GM18870 (cell line): ENCODE measurements around the gene RUFY1.
"Not testable (repeated sequence)": the region's sequence is repeated elsewhere in the genome, so short reads cannot be mapped to it uniquely, and the experiment has no call there.

Experiments used
- ATAC-seq: cut with Tn5 transposase; IDR thresholded peaks from one replicate; pipeline ENCODE4 v1.9.1; 2021; ENCODE audit warnings: moderate library complexity; ENCODE audit not compliant: unreplicated experiment

RUFY1 gene

DNA sequence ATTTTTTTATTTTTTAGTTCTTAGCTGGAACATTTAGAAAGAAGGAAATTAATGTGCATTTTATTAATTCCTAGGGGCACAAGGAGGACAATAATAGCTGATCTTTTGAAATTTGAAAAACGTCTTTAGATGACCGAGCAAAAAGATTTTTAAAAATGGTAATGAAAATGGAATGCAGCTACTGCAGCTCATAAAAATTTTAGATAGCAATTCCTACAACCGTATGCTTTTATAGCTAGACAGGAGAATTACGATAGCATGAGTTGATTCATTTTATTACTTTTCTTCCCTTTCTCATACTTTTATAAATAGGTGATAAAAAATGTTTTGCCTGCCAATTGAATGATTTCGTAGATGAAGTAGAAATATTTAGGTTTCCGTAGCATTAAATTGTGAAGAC is 13.7 kb upstream of the RUFY1 start:
- ATAC-seq: no peak

GRCh38 chr5:179542170-179542569 is 8.2 kb upstream of the RUFY1 start:
- no peak for ATAC-seq

GRCh38 chr5:179543275-179543674 is 7.1 kb upstream of the RUFY1 start:
- ATAC-seq: not testable (repeated sequence)

DNA sequence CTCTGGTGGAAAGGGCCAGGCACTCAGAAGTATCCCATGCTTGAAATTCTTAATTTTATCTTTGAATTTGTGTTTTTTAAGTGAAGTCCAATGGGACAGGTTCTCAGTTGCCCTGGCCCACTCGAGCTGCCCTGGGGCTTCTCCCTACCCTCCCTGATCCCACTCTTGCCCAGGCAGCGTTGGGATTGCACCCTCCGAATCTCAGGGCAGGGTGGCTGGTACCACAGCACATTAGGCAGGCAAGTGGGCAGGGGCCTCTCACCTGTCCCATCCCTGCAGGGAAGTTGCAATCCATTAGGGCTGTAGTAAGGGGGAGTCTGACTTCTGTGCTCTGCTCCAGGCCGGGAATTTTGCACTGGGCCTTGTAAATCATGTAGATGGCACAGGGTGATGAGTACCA is 2.7 kb downstream of the RUFY1 start:
- ATAC-seq: no peak

- no peak for ATAC-seq
Observed at GRCh38 chr5:179553875-179554274, 3.5 kb downstream of the RUFY1 start.

DNA sequence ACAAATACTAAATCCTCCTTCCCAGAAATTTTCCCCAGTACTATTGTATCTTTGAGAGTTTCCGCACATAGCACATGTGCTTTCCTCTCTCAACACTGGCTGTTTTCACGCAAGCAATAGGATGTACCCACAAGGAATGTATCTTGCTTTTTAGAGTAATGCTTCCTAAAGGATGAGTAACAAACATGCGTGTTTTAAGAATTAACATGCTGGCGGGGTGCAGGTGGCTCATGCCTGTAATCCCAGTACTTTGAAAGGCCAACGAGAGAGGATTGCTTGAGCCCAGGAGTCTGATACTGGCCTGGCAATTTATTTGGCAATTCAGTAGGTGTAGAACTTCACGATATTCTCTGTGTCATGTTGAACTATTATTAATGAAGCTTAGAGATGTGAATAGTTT is 4.6 kb downstream of the RUFY1 start:
- no peak for ATAC-seq

DNA sequence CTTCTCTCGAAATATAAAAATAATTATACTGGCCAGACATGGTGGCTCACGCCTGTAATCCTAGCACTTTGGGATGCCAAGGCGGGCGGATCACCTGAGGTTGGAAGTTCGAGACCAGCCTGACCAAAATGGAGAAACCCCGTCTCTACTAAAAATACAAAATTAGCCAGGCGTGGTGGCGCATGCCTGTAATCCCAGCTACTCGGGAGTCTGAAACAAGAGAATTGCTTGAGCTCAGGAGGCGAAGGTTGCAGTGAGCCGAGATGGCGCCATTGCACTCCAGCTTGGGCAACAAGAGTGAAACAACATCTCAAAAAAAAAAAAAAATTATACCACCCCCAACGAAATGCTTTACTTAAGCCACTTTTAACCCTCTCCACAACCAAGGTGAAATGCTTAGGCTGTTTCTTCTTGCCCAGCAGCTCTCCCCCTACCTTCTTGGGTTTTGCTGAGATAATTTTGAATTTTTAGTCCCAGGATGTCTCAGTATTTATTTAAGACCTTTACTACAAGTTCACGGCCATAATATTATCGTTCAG is 8.0 kb downstream of the RUFY1 start:
- not testable (repeated sequence) for ATAC-seq

GRCh38 chr5:179558932-179559283 is 8.6 kb downstream of the RUFY1 start:
- ATAC-seq: no peak

DNA sequence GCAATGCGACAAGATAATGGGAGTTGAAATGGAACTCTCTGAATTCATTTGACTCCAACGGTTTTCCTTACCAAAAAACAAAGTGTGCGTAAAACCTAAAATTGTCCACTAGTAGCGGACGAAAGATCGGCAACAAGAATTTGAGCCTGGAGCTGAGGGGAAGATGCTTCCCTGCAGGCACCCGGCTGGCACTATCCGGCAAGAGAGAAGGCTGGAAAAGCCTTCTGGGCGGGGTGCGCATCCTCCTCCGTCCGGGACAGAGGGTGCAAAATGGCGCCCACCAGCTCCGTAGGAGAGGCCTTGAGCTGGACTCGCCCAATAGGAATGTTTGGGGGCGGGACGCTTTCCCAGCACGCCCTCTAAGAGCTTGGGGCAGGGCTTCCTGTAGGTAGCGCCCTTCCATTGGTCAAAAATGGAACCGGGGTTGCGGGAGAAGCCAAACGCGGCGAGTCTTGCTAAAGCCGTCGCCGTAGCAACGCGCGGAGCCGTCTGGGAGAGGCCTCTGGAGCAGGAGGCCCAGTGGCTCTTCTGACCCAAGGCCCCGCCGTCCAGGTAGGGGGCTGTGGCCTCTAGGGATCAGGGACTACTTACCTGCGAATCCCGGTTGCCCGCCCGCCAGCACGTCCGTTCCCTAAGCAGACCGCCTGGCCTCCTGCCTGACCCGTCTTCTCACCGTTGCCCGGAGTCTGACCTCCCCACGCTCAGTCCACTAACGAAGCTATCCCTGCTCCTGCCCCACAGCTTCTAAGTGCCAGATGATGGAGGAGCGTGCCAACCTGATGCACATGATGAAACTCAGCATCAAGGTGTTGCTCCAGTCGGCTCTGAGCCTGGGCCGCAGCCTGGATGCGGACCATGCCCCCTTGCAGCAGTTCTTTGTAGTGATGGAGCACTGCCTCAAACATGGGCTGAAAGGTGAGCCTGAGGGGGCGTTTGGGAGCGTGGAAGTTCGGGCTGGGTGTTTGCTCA is 9.2 kb downstream of the RUFY1 start:
- peak; percentile 98 for ATAC-seq

- no peak for ATAC-seq
Observed at GRCh38 chr5:179564526-179564925, 14.2 kb downstream of the RUFY1 start.

DNA sequence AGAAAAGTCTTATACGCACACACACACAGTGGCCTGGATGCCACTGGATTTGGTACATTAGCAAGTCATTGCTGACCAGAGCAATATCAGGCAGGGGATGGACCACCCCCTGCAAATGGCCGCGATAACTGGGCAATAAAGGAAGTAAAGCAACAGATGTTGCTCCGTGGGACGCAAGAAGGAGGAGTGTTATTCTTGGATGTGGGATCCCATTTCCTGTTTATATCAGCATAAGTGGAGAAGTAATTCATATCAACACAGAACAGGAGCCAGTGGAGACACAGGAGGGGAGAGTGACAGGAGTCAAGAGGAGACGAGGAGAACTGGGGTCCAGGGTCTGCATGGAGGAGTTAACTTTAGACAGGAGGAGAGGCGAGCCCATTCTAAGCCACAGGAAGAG is 18.4 kb downstream of the RUFY1 start:
- ATAC-seq: no peak

DNA sequence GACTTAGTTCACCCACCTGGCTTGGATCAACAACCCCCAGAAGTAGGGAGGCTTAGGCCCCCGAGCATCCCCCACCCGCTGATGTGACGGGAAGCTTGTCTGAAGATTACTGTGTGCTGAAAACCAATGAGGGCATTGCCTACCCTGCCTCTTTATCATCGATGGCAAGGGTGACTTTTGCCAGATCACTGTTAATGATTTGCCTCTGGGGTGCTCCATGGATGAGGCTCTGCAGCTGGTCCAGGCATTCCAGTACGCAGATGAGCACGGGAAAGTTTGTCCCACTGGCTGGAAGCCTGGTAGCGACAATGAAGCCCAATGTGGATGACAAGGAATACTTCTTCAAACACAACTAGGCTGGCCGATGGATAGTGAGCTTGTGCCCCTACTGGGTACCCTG is 22.0 kb downstream of the RUFY1 start:
- no peak for ATAC-seq

- no peak for ATAC-seq
Observed at GRCh38 chr5:179577286-179577960, 27.1 kb downstream of the RUFY1 start.

DNA sequence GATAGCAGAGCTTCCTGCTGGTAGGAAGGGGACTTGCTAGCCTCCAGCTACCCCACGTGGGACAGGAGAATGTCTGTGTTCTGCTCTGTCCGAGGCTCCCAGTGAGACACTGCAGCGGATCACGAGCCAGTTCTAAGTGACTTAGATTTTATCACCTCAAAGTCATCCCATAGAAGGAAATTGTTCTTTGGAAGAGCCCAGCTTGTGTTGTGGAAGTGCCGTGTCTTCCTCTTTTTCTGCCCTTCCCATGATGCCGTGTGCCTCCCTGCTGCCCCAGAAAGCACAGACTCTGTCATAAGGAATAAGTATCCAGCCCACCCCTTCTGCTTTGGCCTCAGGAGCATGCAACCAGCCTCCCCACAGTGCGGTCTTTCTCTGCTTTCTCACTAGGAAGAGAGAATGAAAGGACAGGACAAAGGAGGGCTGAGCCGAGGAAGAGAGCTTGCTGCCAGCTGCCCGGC is 35.6 kb downstream of the RUFY1 start:
- no peak for ATAC-seq

GRCh38 chr5:179588166-179588565 is 37.8 kb downstream of the RUFY1 start:
- ATAC-seq: no peak

DNA sequence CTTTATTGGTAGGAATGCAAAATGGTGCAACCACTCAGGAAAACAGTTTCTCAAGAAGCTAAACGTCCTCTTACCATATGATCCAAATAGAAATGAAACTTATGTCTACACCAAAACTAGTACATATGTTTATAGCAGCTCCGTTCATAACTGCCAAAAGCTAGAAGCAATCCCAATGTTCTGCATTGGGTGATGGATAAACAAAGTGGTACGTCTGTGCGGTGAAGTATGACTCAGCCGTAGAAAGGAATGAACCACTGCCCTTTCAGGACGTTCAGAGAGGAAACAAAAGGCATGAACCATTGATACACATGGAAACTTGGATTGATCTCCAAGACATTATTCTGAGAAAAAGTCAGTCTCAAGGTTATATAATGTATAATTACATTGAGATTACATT is 45.6 kb downstream of the RUFY1 start:
- no peak for ATAC-seq

- ATAC-seq: no peak
Observed at GRCh38 chr5:179596421-179596820, 46.1 kb downstream of the RUFY1 start.

- no peak for ATAC-seq
Observed at GRCh38 chr5:179599100-179599499, 48.7 kb downstream of the RUFY1 start.

DNA sequence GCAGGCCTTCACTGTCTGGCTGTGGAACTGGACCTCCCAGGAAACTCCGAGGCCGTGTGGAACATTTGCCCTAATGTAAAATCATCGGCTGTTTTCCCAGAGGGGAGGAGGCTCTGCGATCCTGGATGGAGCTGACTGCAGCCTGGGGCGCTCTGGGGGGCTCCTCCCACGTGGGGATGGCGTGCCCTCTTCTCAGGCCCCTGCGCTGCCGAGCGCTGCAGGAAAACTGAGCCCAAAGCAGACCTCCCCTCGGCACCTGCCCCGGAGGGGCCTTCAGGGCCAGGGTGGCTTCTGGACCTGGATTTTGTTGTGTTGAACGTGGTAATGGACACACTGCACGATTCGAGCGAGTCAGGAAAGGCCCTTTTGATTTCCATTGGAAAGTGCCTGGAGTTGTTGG is 49.2 kb downstream of the RUFY1 start:
- ATAC-seq: no peak

DNA sequence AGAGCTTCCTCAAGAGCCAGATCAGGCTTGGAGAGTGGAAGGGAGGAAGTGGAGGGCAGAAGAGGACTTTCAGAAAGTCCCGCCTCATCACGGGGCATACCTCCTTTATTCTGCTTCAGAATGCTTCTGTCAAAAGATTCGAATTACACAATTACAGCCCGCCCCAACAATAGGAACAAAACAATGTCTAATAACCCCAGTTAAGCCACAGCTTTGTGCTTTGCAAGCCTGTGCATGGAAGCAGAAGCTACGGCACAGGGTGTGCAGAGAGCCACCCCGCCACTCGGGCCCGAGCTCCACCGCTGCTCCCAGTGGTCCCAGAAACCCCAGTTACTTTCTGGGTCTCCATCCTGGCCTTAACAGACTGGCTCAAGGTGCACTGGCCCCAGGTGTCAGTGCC is 49.6 kb downstream of the RUFY1 start:
- no peak for ATAC-seq

DNA sequence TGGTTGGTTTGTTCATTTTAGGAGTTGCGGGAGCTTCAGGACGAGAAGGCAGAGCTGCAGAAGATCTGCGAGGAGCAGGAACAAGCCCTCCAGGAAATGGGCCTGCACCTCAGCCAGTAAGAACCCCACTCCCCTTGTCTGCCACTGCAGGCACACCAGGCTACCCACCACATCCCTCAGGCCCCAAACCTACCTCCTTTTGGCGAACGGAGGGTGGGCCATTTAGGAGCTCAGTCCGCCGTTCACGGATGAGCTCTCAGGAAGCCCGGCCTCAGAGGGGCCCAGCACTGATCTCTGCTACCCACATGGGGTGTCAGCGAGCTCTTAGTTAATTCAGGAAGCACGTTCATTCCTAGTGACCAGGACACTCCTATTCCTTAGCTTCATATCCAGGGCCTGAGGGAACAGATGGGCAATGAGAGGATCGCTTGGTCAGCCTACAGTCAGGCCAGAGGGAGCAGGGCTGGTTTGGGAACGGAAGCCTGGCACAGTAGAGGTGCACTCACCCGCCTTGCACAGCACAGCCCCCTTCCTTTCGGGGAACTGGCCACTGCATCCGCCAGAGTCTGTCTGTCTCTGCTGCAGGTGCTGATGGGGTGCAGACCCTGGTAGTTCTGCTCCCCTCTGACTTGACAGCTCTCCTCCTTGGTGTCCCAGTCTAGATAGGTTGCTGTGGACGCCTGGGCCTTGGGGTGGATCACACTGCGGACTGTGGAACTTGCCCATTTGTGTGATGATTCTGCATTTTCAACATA is 51.7 kb downstream of the RUFY1 start:
- ATAC-seq: no peak
